RPMI7951 (cell line): ENCODE measurements around the gene CBLN3. TPM values are rescaled to one million over a fixed set of nuclear protein-coding genes. Genes with fewer than 3 reads are reported as not detected.

Experiments
- DNase-seq: peaks from one replicate; pipeline ENCODE4 v3.0.0-alpha.2; 2012; ENCODE audit warnings: low read depth
- total RNA-seq: library from RNA; depleted of rRNA; stranded (reverse); fragments of >200 nt; shearing (Covaris generic); gene quantifications from 2 replicates; pipeline ENCODE4 v1.2.3, GENCODE V29; 2014

Gene CBLN3
- total RNA-seq, 1 experiment from 2014 or later, result 0.72 TPM

DNA sequence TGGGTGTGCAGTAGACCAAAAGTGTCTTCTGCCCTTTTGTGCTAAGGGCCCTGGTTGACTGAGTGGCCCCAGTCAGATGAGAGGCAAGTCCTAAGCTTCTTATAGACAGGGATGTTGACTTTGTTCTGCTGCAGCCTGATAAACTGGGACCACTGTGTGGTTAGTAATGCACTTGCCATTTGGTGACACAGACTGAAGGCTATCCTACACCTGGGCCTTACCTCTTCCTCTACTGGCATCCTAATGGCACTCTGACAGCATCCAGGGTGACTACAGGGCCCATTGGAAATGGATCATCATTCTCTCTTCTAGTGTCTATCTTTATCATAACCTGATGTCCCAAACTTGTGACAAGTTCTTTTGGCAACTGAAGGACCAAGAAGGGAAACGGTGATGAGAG lies 9.8 kb upstream of the CBLN3 start:
- no peak for DNase-seq

DNA sequence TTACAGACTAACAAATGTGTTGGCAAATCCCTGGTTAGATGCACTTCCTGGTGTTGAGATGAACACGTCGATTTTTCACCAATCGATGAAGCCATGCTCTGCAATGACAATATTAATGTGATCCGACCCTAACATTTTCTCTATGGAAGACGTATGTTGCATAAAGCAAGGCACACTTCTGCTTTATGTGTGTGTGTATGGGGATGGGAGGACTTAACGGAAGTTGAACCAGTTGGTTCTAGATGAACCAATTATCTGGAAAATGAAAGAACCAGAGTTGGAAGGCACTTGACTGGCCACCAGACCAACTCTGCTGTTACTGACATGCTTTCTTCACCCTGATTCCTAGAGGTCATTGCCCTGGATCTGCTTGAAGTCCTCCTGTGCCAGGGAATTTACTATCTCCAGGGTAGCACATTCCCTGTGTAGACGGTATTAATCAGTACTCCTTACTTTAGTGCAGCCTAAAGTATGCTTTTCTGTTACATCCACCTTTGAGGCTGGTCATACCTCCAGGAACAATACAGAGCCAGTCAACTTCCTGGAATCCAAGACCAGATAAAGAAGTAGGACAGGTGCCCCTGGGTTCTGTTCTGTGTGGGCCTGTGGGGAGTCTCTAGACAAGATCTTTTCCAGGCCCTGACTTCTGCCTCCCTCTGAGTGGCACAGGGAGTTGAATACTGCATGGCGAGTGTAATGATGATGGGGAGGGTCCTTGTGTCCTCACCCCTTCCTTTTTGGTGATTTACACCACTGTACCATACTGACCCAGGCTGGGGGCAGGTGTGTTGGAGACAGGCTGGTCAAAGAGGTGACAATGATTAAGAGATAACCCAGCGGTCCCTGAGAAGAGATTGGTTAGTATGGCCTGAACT lies 9.0 kb upstream of the CBLN3 start:
- no peak for DNase-seq

DNA sequence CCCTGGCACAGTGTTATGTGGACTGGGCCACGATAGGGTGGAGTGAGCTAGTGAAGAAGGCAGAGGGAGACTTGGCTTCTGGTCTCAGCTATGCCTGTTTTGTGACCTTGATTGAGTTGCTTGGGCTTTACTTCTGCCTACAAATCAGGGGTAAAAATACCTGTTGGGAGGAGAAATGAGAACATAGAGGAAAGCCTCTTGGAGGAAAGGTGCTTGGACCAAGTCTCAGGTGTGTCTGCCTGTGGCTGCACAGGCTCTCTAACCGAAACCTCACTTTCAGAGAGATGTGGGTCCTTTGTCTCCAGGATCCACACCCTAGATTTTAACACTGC lies 8.2 kb upstream of the CBLN3 start:
- DNase-seq, result no peak

DNA sequence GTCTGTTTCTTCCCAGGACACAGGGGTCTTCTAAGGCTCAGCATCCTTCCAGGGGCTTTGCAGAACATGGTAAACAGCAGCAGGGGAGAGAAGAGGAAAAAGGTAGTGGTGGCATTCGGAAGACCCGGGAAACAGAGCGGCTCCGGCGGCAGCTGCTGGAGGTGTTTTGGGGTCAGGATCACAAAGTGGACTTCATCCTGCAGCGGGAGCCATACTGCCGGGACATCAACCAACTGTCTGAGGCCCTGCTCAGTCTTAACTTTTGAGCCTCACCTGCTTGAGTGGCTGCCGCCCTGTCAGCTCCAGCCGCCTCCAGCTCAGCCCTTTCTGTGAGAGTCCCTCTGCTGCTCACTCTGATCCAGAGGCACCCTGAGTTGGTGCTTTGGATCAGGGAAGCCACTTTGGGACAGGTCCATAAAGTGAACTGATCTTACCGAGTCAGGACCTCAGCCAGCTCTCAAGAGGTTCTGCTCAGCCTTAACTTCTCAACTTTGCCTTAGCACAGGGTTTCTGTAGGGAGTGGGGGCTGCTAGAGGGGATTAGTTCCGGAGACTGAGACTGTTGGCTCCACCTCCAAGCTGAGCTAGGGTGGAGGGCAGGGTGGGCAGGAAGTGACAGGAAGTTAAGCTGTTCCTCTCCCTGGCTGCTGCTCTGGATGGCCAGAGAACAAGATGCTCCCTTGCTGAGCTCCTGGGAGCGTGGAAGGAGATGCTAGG lies 7.7 kb upstream of the CBLN3 start:
- no peak for DNase-seq

DNA sequence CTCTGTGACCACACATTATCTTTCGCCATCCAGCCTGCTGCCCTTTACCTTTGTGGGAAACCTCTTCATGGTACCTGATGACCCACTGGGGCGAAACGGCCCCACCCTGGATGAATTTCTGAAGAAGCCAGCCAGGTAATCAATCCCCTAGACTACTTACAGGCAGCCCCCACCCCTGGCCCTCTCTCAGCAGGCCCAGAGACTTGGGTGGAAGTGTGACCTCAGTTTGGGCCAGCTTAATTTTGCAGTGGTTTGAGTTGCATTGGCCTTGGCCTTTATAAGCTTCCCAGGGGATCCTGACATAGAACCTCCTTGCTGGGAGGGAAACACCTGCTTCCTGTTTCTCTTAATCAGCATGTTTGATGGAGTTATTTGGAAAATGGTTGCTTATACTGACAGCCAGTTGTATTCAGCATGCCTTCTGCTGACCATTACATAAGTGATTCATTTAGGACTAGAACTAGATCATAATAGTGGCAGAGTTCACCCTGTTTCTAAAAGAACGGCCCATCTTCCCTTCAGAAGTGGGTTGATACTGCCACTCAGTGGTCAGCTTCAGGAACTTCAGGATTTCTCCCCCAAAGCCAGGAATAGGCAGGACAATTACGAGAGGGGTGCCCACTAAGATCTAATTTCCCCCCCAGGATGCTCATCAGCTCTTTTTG lies 7.0 kb upstream of the CBLN3 start:
- DNase-seq, result peak; percentile 65

DNA sequence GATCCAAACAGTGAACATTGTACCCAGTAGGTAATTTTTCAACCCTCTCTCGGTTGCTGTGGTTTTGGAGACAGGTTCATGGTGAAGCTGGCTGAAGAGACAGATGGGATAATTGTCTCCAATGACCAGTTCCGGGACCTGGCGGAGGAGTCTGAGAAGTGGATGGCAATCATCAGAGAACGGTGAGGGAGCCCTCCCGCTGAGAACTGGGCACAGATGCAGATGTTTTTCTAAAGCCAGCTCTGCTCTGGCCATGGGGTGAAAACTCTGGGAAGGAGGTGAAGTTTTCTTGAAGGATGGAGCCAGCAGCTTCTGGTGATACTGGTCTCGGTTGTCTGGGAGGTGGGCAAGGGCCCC lies 6.5 kb upstream of the CBLN3 start:
- no peak for DNase-seq

DNA sequence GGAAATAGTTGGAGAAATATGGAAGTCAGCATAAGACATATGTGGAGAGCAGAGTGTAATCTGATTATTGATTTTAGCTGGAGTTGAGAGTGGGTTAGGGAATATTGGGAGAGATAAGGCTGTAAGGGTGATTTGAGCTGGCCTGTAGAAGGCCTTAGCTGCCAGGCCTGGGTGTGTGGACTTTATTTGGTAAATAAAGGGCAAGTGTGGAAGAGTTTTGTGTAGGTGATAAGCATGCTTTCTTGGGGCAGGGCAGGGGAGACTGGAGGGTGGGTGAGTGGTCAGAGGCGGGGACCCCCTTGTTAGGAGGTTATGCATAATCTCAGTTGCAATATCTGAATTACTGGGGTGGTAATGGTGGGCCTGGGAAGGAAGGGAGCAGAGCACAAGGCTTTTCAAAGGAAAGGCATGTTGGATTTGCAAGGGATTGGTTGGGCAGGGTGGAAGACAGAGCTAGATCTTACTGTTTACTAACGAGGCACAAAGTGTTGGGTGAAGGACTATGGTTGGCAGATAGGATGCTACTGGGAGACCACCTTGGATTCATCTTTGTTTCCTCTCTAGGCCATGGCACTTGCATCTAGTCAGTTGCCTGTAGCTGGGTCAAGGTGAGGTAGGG lies 5.8 kb upstream of the CBLN3 start:
- no peak for DNase-seq

DNA sequence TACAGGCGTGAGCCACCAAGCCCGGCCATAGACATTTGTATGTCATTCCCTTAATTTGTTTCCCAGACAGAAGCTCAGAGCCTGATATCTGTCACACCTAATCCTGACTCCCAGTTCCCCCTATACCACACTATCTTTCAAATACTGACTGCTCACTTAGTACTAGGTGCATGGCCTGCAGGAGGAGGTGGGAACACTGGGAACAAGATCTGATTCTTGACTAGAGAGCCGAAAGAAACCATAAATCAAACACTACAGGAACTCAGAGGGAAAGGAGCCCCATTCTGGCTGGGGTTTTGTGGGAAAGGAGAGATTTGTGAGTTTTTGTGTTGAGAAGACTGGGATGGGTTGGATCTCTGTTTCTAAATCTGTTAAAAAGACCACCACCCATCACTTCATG lies 5.2 kb upstream of the CBLN3 start:
- no peak for DNase-seq

DNA sequence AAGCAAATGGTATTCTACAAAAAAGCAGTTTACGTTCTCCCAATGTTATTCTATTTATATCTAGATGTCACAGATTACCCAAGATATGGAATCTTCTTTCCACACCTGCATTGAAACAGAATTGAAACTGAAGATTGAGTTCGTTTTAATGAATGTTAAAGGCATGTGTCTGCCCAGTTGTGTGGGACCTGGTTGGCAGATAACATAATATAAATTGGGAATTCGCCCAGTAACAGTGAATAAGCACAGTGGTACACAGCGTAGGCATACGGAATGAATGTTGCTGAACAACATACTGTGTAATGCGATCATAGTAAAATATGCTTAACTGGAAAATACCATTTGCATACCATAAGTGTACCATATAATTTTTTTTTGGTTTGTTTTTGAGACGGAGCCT lies 4.6 kb upstream of the CBLN3 start:
- DNase-seq, result no peak

DNA sequence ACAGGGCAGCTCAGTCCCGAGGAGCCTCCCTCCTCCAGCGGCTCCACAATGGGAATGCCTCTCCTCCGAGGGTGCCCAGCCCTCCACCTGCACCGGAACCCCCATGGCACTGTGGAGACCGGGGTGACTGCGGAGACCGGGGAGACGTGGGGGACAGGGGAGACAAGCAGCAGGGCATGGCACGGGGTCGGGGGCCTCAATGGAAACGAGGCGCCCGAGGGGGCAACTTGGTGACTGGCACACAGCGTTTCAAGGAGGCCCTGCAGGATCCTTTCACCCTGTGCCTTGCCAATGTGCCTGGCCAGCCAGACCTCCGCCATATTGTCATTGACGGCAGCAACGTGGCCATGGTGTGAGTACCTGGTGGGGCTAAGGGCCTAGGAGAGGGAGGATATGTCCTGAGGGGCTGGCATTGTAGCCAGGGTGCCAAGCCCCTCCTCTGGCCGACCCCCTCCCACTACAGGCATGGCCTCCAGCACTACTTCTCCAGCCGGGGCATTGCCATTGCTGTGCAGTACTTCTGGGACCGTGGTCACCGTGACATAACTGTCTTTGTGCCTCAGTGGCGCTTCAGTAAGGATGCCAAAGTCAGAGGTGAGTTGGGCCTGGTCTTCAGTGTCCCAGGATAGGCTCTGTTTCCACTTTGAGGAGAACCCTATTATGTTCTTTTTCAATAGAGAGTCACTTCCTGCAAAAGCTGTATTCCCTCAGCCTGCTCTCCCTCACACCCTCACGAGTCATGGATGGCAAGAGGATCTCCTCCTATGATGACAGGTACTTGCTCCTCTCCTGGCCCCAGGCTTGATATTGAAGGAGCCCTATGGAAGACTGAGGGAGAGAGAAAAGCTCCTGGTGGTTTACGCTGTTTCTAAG lies 3.0 kb upstream of the CBLN3 start:
- DNase-seq, result no peak

DNA sequence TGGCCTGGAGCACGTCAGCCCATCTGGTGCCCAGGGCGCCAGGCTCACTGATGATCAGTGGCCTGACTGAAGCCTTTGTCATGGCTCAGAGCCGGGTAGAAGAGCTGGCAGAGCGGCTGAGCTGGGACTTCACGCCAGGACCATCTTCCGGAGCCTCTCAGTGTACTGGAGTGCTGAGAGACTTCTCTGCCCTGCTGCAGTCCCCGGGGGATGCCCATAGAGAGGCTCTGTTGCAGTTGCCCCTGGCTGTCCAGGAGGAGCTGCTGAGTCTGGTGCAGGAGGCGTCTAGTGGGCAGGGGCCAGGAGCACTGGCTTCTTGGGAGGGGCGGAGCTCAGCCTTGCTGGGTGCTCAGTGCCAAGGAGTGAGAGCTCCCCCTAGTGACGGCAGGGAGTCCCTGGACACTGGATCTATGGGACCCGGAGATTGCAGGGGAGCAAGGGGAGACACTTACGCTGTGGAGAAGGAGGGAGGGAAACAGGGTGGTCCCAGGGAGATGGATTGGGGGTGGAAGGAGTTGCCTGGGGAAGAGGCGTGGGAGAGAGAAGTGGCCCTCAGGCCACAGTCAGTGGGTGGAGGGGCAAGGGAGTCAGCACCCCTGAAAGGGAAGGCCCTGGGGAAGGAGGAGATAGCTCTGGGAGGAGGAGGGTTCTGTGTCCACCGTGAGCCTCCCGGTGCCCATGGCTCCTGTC lies 2.2 kb upstream of the CBLN3 start:
- peak; percentile 82 for DNase-seq

DNA sequence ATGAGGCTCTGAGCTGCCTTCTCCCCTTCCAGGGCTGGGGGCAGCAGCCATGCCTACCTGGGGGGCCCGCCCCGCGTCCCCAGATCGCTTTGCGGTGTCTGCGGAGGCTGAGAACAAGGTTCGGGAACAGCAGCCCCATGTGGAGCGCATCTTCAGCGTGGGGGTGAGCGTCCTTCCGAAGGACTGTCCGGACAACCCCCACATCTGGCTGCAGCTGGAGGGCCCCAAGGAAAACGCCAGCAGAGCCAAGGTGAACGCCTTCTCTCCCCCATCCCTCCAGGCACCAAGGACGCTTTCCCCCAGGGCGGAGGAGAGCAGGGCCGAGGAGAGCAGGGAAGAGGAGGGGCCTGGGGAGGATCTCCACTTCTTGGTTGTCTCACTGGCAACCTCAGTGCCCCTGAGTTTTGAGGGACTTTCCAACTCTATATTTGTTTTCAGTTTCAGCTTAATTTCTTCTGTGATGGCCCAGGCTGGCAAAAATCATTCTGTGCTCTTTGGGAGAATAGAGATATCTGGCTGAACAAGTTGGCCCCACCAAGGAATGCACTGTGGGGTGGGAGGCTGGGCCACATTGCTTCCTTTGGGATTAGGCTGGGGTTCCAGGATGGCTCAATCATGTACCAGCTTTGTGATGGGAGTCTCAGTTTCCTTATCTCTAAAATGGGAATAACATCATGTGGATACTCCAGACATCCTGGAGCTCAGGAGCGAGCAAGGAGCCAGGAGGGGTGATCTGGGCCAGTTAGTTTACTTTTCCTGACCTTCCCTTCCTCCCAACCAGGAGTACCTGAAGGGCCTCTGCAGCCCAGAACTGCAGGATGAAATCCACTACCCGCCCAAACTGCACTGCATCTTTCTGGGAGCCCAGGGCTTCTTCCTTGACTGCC lies 1.5 kb upstream of the CBLN3 start:
- DNase-seq, result peak; percentile 52

DNA sequence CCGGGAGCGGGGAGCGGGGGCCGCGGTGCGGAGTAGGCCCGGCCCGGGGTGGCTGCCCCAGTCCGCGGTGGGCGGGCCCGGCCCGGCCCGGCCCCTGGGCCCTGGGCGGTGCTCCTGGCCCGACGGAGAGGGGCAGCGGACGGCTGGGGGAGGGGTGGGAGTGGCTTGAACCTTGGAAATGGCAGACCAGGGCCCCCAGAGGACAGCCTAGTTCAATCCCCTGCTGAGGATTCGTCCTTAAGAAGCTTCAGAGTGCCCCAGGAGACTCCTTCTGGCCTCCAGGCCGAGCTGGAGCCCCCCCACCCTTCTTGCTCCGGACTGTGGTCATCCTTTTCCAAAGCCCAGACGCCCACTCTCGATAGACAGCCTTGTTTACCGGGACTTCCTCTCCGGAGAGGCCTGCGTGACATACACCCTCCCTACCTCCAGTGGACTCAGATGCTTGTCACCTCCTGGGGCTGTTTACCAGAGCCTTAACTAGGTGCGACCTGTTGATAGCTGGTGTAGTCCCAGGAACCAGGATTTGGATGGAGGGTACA lies 744 bp upstream of the CBLN3 start:
- DNase-seq, result peak; percentile 75

DNA sequence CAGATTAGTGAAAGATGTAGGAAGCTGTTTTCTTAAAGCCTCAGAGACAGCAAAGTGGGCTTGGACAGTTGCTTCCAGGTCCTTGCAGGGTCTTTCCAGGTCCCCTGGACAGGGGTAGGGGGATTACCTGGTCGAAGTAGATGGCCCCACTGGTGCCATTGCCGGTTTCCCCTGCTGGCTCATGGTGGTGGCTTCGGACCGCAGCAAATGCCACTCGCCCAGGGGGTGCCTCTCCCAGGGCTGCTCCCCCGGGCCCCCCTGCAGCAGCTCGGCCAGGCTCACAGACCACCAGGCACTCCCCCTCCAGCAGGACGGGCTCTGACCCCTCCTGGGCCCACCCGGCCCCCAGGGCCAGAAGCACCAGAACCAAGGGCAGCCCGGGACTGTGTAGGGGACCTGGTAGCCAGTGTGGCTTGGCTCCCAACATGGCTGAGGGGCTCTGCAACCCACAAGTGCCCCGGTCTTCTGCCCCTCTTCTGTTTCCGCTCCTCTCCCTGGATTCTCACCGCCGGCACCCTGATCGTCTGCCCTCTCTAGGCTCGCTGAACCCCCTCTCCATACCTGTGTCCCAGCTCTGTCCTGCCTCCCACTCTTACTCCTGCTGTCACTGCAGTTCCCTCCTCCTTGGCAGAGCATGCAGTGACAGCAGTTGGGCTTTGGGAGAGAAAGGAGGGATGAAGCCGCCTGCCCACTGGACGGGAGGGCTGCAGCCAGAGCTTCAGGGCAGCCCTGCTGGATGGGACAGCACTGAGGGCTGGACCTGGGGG lies 657 bp downstream of the CBLN3 start:
- DNase-seq, result no peak

DNA sequence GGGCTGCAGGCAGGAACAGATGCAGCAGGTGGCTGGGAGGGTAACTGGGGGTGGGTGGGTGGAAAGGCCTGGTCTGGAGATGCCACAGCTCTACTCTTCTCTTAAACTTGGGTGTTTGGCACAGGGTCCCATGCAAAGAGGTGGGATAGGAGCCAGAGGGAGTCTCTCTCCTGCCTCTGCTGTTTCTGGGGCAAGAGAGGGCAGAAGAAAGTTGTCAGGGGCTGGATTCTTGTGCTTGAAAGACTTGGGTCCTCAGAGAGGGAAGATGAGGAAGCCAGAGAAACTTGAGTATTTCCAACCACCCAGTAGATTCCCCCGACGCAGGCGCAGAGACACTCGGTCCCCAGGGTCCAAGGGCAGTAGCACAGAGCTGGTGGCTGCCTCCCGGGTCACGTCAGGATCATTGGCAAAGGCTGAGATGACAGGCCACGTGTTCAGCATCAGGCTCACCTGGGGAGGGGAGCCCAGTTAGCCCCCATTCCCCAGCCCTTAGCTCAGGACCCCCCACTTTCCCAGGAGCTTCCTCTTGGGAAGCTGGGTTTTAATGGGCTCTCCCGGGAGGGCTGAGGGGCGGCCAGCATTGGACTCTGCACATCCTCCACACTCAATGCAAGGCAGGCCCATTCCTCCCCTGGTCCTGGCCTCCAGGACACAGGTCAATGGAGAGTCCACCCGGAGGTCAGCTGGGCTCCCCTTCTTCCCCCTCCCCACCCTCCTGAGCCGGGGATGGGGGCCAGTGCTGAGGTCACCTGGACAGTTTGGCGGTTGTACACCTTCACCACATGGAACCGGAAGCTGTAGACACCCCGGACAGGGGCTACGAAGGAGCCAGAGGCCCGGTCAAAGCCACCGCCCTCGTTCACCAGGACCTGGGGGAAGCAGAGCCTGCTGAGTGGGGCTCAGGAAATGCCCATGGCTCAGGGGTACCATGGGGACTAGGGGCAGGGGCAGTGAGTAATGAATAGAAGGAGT lies 1.6 kb downstream of the CBLN3 start:
- DNase-seq, result no peak

DNA sequence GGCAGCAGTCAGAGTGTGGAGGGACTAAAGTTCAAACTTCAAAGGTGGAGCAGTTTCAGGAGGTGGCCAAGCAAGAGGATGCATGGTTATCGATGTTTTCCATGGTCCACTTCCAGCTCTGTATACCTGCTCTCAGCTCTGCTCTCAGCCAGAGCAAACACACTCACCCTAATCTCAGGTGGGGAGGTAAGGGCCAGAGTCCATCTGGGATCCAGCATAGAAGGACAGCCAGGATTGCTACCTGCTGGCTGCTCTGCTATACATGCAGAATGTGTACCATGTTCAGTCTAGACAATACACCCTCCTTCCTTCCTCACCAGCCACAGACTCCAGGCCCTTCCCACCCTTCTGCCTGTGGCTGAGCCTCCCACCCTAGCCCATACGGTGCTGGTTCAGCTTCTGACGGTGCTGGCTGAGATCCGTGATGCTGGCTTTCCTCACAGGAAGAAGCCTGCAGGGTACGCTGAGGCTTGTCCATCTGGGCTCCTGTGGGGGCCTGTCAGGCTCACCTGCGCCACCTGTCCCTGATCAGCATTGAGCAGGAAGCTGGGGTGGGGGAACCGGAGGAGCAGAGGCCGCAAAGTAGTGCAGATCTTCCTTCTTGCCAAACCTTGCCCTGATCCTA lies 2.4 kb downstream of the CBLN3 start:
- DNase-seq, result no peak
